Activated T-helper 17 cell treated with anti-CD3 and anti-CD28 coated beads, Interleukin-2, amount 50 U/mL, for 72 hours (primary cell): ENCODE results near the gene HOXC10. TPM values are rescaled to one million over a fixed set of nuclear protein-coding genes. Genes with fewer than 3 reads are reported as not detected.

Experiments used
- ATAC-seq: fragments of 150-1000 bp; cut with Tn5 transposase; replicated peaks from 2 replicates; pipeline ENCODE4 v1.10.0; 2021; ENCODE audit warnings: mild to moderate bottlenecking, moderate library complexity
- H3K27ac Mint-ChIP-seq: one replicate; pipeline ENCODE4 v1.8.0; 2022; ENCODE audit warnings: mixed read lengths
- H3K27me3 Mint-ChIP-seq: one replicate; pipeline ENCODE4 v1.8.0; 2022; ENCODE audit warnings: mixed read lengths
- H3K36me3 Mint-ChIP-seq: one replicate; pipeline ENCODE4 v1.8.0; 2022; ENCODE audit warnings: low read depth, mild to moderate bottlenecking, mixed read lengths
- H3K4me1 Mint-ChIP-seq: one replicate; pipeline ENCODE4 v1.8.0; 2022; ENCODE audit warnings: mixed read lengths
- H3K4me3 Mint-ChIP-seq: one replicate; pipeline ENCODE4 v1.8.0; 2022; ENCODE audit warnings: mild to moderate bottlenecking, mixed read lengths
- H3K9me3 Mint-ChIP-seq: one replicate; pipeline ENCODE4 v1.8.0; 2022; ENCODE audit warnings: mixed read lengths
- total RNA-seq, 2 donors: library from RNA; stranded (reverse); gene quantifications; one replicate each; pipeline ENCODE4 v1.2.3, GENCODE V29; 2022

Gene HOXC10
- total RNA-seq, 2 donors from 2014 or later: not detected

DNA sequence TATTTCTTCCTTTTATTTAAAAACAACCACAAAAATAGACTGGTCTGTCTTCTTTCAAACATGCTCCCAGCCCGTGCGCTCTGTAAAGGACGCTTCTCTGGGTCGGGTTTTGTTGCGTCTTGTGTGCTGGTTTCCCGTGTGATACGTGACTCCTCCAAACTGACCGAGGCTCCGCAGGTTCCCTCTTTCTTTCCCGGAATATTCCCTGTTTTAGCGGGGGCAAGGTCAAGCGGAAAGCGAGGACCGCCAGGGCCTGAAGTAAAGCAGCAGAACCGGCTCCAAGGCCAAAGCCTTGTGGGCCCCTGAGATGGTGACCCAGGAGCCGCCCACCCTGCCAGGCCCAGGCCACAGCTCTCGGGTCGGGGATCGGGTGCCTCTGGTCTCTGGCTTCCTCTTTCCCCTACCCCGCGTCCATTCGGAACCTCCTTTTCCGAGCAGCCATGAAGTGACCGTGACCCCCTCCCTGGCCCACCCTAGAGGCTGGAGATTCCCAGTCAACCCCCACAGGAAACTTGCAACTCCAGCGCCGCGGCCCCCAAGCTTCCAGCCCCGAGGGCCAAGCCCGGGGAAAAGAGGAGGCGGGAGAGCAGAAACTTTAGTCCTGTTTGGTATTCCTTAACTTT, 885 bp upstream of the HOXC10 start:
- Mint-ChIP-seq H3K9me3 (no peaks in the 10 kb centered on the region), H3K27ac (no peak overlapping the region), H3K4me1 (peaks cover 3% of the 10 kb centered on the region), H3K36me3 (peaks cover 23% of the 10 kb centered on the region), H3K27me3 (peaks cover 83% of the 10 kb centered on the region), H3K4me3 (no peak overlapping the region)
- ATAC-seq: no peak

DNA sequence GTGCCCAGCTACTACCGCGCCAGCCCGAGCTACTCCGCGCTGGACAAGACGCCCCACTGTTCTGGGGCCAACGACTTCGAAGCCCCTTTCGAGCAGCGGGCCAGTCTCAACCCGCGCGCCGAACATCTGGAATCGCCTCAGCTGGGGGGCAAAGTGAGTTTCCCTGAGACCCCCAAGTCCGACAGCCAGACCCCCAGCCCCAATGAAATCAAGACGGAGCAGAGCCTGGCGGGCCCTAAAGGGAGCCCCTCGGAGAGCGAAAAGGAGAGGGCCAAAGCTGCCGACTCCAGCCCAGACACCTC, 697 bp downstream of the HOXC10 start:
- Mint-ChIP-seq H3K27ac (no peak overlapping the region), H3K27me3 (peaks cover 84% of the 10 kb centered on the region)

DNA sequence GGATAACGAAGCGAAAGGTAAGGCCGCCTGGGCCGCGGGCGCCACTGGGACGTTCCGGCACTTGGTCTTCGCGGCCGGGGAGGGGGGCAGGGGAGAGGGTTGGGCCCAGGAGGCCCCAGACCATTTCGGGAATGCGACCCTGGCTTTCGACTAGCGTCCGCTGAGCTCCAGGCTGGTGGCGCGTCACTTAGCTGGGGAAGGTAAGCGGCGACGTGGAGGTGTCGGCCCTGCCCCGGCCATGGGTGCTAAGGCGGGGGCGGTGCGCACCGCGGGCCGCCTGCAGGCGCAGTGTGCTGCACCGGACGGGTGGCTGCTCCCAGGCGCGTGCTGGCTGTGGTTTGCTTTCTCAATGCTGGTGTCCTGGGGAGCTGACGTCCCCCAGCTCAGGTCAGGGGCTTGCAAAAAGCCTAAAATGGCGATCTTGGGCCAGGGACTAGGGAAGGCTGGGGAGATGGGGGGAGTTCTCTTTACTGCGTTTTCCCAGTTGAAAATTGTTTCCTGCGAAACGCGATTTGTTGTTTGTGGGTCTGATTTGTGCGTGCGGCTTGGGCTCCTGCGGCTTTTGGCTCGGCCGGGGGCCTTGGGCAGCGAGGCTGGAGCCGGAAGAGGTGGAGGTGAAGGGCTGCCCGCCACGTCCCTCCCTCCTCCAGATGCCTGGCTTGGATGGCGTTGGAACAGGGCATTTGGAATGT, 1.2 kb downstream of the HOXC10 start:
- H3K4me1 Mint-ChIP-seq: peaks cover 17% of the 10 kb centered on the region
- no peak overlapping the region for H3K27ac Mint-ChIP-seq
- ATAC-seq: peak; percentile 18
- peaks cover 23% of the 10 kb centered on the region for H3K36me3 Mint-ChIP-seq
- no peaks in the 10 kb centered on the region for H3K9me3 Mint-ChIP-seq
- peaks cover 84% of the 10 kb centered on the region for H3K27me3 Mint-ChIP-seq
- H3K4me3 Mint-ChIP-seq: peak overlapping the region; percentile 39

More for the DNA sequence above, 697 bp downstream of the HOXC10 start:
- ATAC-seq: no peak
- Mint-ChIP-seq H3K36me3 (peaks cover 23% of the 10 kb centered on the region), H3K9me3 (no peaks in the 10 kb centered on the region), H3K4me3 (peak overlapping the region; percentile 39), H3K4me1 (peaks cover 17% of the 10 kb centered on the region)

DNA sequence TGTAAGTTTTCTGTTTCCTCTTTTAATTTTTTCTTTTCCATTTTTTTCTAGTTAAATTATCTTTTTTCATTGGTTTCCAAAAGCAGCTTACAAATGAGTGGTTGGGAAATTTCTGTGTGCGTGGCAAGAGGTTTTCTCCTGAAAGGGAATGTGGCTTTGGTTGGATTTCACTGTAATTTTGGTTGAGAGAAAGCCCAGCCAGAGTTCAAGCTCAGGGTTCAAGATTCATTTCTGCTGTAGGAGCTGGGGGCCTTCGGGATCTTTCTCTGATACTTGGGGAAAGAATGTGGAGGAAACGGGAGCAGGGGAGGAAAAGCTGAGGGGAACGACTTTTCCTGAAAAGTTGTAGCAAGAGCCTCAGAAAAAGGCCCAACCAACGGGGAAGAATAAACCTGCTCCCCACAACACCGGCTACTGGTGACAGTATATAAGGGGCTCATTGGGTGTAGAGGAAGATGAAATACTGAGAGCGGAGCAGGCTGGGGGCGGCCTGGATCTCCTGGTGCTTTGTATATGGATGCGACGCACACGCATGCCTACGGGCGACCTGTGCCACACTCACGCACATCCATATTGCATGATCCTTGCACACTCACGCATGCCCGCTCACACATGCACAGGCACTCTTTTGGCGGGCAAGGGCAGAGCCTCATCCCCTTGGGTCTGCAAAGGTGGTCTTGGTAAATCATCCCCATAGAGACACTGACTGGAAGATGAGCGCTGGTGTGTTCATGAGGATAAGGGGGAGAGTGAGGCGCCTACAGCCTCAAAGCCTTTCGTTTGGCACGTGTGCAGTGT, 1.9 kb downstream of the HOXC10 start:
- no peaks in the 10 kb centered on the region for H3K9me3 Mint-ChIP-seq
- peaks cover 80% of the 10 kb centered on the region for H3K27me3 Mint-ChIP-seq
- H3K27ac Mint-ChIP-seq: no peak overlapping the region
- ATAC-seq: no peak
- H3K36me3 Mint-ChIP-seq: peaks cover 23% of the 10 kb centered on the region
- H3K4me3 Mint-ChIP-seq: no peak overlapping the region
- peaks cover 17% of the 10 kb centered on the region for H3K4me1 Mint-ChIP-seq

DNA sequence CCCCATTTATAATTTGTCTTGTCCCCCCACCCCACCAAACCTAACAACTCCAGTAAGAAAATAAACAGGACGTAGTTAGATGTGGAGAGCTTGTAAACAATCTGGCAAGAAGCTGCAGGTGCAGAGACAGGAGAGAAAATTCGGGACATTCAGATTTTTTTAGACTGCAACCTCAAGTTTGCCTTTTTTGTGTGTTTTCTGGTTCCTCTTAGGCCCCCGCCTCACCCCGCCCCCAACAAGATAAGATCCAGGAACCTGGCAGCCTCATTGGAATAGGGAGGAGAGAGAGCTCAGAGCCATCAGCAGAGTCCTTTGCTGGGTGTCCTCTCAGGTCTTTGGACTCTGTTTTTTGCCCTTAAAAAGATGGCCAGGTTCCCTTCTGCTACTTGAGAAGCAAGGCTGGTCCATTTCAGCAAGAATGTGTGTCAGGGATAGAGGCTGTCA, 2.9 kb downstream of the HOXC10 start:
- no peak for ATAC-seq
- Mint-ChIP-seq H3K36me3 (peaks cover 23% of the 10 kb centered on the region), H3K27ac (no peak overlapping the region)

DNA sequence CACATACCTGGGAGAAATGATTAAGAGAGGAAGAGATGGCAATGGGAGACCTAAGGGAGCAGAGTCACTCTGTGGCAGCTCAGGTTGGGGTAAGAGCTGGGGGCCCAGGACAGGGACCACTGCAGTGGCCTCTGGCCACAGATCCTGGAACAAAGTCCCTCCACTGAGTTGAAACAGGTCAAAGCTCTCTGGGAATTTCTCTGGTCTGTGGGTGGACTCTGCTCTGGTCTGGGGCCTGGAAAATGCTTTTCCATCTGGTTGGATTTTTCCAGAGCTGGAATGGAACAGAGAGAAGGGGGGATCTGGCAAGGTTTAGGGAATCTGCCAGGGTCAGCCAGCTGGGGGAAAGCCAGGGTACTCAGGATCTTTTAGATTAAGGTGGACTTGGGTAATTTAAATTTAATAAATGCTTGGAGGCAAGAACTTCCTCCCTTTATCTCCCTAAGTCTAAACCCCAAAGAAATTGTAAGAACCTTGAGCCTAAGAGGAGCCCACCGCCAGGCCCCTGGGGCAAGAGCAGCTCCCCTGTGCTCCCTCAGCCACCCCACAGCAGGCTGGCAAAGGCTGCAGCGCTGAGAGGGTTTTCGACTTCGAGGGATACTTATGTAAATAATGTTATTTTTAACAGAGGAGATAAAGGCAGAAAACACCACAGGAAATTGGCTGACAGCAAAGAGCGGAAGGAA, 3.7 kb downstream of the HOXC10 start:
- no peak for ATAC-seq
- Mint-ChIP-seq H3K4me3 (no peak overlapping the region), H3K27ac (no peak overlapping the region), H3K36me3 (peaks cover 23% of the 10 kb centered on the region), H3K4me1 (peaks cover 17% of the 10 kb centered on the region), H3K9me3 (no peaks in the 10 kb centered on the region), H3K27me3 (peaks cover 79% of the 10 kb centered on the region)

More for the DNA sequence above, 2.9 kb downstream of the HOXC10 start:
- no peaks in the 10 kb centered on the region for H3K9me3 Mint-ChIP-seq
- H3K4me1 Mint-ChIP-seq: peaks cover 17% of the 10 kb centered on the region
- H3K4me3 Mint-ChIP-seq: no peak overlapping the region
- H3K27me3 Mint-ChIP-seq: peaks cover 79% of the 10 kb centered on the region

DNA sequence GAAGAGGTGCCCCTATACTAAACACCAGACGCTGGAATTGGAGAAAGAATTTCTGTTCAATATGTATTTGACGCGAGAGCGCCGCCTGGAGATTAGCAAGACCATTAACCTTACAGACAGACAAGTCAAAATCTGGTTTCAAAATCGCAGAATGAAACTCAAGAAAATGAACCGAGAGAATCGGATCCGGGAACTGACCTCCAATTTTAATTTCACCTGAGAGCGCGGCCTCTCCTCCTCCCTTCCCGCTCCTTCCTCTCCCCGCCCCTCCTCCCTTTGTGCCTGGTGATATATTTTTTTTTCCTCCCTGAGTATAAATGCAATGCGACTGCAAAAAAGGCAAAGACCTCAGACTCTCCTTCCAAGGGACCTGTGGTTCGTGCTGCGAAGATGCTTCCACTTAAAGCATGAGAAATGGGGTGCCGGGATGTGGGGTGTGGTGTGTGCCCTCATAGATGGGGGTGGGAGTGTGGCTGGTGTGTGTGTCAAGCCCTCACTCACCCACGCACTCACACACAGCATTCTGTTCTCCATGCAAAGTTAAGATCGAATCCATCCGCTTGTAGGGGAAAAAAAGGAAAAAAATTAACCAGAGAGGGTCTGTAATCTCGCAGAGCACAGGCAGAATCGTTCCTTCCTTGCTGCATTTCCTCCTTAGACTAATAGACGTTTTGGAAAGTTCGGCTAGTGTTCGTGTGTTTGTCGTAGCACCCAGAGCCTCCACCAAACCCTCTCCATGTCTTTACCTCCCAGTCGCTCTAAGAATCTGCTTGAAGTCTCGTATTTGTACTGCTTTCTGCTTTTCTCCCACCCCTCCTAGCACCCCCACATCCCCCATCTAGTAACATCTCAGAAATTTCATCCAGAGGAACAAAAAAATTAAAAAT, 4.5 kb downstream of the HOXC10 start:
- no peak for ATAC-seq
- Mint-ChIP-seq H3K4me3 (peak overlapping the region; percentile 21), H3K27ac (no peak overlapping the region), H3K36me3 (peaks cover 28% of the 10 kb centered on the region), H3K27me3 (peaks cover 81% of the 10 kb centered on the region), H3K4me1 (peaks cover 17% of the 10 kb centered on the region), H3K9me3 (no peaks in the 10 kb centered on the region)

- H3K27me3 Mint-ChIP-seq: peaks cover 82% of the 10 kb centered on the region
- H3K4me3 Mint-ChIP-seq: no peak overlapping the region
- H3K27ac Mint-ChIP-seq: no peak overlapping the region
- peaks cover 20% of the 10 kb centered on the region for H3K4me1 Mint-ChIP-seq
- no peaks in the 10 kb centered on the region for H3K9me3 Mint-ChIP-seq
- no peak for ATAC-seq
- peaks cover 18% of the 10 kb centered on the region for H3K36me3 Mint-ChIP-seq
Observed at GRCh38 chr12:53990311-53991076, 5.5 kb downstream of the HOXC10 start.

- Mint-ChIP-seq H3K9me3 (no peaks in the 10 kb centered on the region), H3K4me1 (peaks cover 20% of the 10 kb centered on the region), H3K27ac (no peak overlapping the region), H3K4me3 (no peak overlapping the region), H3K36me3 (peaks cover 15% of the 10 kb centered on the region), H3K27me3 (peaks cover 86% of the 10 kb centered on the region)
- no peak for ATAC-seq
Observed at GRCh38 chr12:53991077-53991460, 6.1 kb downstream of the HOXC10 start.

- peaks cover 15% of the 10 kb centered on the region for H3K36me3 Mint-ChIP-seq
- H3K27ac Mint-ChIP-seq: no peak overlapping the region
- no peak overlapping the region for H3K4me3 Mint-ChIP-seq
- H3K9me3 Mint-ChIP-seq: no peaks in the 10 kb centered on the region
- peaks cover 22% of the 10 kb centered on the region for H3K4me1 Mint-ChIP-seq
- peaks cover 82% of the 10 kb centered on the region for H3K27me3 Mint-ChIP-seq
- no peak for ATAC-seq
Observed at GRCh38 chr12:53992377-53992889, 7.5 kb downstream of the HOXC10 start.

DNA sequence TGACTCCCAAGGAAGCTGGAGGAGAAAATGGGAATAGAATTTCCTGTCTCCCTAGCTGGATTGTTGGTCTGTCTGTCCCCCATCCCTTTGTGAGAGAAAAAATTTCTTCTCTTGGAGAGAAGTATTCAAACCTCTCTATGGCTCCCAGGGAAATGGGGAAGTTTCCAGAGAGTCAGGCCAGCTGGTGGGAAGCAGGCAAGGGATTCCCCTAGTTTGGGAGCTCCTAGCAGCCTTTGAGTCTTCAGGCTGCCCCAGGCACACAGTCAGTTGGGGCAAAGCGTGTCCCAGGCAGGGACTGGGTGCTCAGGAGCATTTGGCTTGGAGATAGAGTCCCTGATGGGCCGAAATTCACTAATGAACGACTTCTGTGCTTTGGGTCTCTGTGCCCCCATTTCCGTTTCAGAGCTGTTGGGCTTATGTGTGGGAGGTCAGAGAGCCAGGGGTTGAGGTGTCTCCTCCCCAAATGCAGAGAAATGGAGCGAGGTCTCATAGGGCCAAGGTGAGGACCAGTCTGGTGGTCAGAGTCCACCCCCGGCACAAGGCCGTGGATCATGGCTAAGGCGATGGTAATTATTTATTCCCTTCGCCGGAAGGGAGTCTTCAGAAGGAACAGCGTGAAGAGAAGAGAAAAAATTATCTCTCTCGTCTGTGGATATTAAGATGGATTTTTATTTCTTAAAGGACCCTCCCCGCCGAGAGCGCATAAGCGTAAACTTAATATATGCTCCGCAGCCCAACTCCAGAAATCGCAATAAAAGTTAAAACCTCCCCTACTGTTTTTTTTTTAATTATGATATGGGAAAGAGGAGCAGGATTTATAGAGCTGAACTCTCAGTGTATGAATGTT, 8.4 kb downstream of the HOXC10 start:
- Mint-ChIP-seq H3K36me3 (peaks cover 15% of the 10 kb centered on the region), H3K9me3 (no peaks in the 10 kb centered on the region), H3K4me3 (peak overlapping the region; percentile 52), H3K27ac (no peak overlapping the region), H3K27me3 (peaks cover 83% of the 10 kb centered on the region), H3K4me1 (peaks cover 25% of the 10 kb centered on the region)
- no peak for ATAC-seq

DNA sequence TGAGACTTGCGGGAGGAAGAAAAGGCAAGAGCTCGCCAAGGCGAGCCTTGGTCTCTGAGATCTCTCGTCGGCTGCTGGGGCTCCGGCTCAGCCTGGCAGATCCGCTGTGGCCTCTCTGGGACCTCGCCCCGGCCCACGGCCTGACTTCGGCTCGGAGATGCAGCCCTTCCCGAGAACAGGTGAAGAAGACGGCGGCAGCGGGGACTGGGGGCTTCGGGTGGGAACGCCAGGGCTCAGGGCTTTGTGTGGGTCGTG, 9.0 kb downstream of the HOXC10 start:
- no peak for ATAC-seq
- Mint-ChIP-seq H3K4me1 (peaks cover 23% of the 10 kb centered on the region), H3K9me3 (no peaks in the 10 kb centered on the region), H3K4me3 (peak overlapping the region; percentile 52), H3K27me3 (peaks cover 83% of the 10 kb centered on the region), H3K27ac (no peak overlapping the region), H3K36me3 (peaks cover 15% of the 10 kb centered on the region)
